ENCODE results near the gene SLC39A11.

The SLC39A11 gene

GRCh38 chr17:73039282-73039681 lies 53.2 kb downstream of the SLC39A11 start:
- no peak for DNase-seq

GRCh38 chr17:73031472-73031871 lies 61.0 kb downstream of the SLC39A11 start:
- DNase-seq: no peak

GRCh38 chr17:73030995-73031394 lies 61.5 kb downstream of the SLC39A11 start:
- DNase-seq: no peak

GRCh38 chr17:73030501-73030921 lies 62.0 kb downstream of the SLC39A11 start:
- no peak for DNase-seq

GRCh38 chr17:73029991-73030390 lies 62.5 kb downstream of the SLC39A11 start:
- no peak for DNase-seq

- no peak for DNase-seq
Observed at GRCh38 chr17:73029021-73029420, 63.5 kb downstream of the SLC39A11 start.

GRCh38 chr17:73028299-73028755 lies 64.2 kb downstream of the SLC39A11 start:
- DNase-seq: no peak

- no peak for DNase-seq
Observed at GRCh38 chr17:73027130-73027741, 65.3 kb downstream of the SLC39A11 start.

- DNase-seq: no peak
Observed at GRCh38 chr17:73025041-73025560, 67.4 kb downstream of the SLC39A11 start.

GRCh38 chr17:73023759-73024158 lies 68.7 kb downstream of the SLC39A11 start:
- no peak for DNase-seq

GRCh38 chr17:73022694-73023093 lies 69.8 kb downstream of the SLC39A11 start:
- no peak for DNase-seq

GRCh38 chr17:73021771-73022170 lies 70.7 kb downstream of the SLC39A11 start:
- DNase-seq: no peak

GRCh38 chr17:73020110-73020509 lies 72.4 kb downstream of the SLC39A11 start:
- DNase-seq: no peak

- no peak for DNase-seq
Observed at GRCh38 chr17:73018599-73018998, 73.9 kb downstream of the SLC39A11 start.

- DNase-seq: no peak
Observed at GRCh38 chr17:73017658-73018057, 74.8 kb downstream of the SLC39A11 start.

GRCh38 chr17:73015722-73016276 lies 76.7 kb downstream of the SLC39A11 start:
- no peak for DNase-seq

- DNase-seq: no peak
Observed at GRCh38 chr17:73013816-73014663, 78.4 kb downstream of the SLC39A11 start.

- no peak for DNase-seq
Observed at GRCh38 chr17:73013301-73013700, 79.2 kb downstream of the SLC39A11 start.

GRCh38 chr17:73011016-73011486 lies 81.4 kb downstream of the SLC39A11 start:
- DNase-seq: no peak

GRCh38 chr17:73010414-73010813 lies 82.1 kb downstream of the SLC39A11 start:
- DNase-seq: no peak

- no peak for DNase-seq
Observed at GRCh38 chr17:73007407-73007806, 85.1 kb downstream of the SLC39A11 start.

- DNase-seq: no peak
Observed at GRCh38 chr17:73005360-73005759, 87.1 kb downstream of the SLC39A11 start.

- DNase-seq: no peak
Observed at GRCh38 chr17:73003487-73003886, 89.0 kb downstream of the SLC39A11 start.

GRCh38 chr17:73000832-73001231 lies 91.7 kb downstream of the SLC39A11 start:
- no peak for DNase-seq

Measured in activated CD4-positive, alpha-beta T cell treated with anti-CD3 and anti-CD28 coated beads for 1 hour (primary cell).